ENCODE measurements around the gene OVCH1.

GRCh38 chr12:29428633-29429032 lies 68.9 kb downstream of the OVCH1 start:
- no peak for TF ChIP-seq TEAD4 (CRISPR knock-in tag; IDR thresholded peaks at IDR 0.05)
- no peak for TF ChIP-seq CTCF (IDR thresholded peaks at IDR 0.05)
- TF ChIP-seq ZNF232 (CRISPR knock-in tag; IDR thresholded peaks at IDR 0.05): no peak
- no peak for TF ChIP-seq ETV6 (CRISPR knock-in tag; IDR thresholded peaks at IDR 0.05)
- TF ChIP-seq IRF1 (CRISPR knock-in tag; IDR thresholded peaks at IDR 0.05): no peak
- TF ChIP-seq SP1 (CRISPR knock-in tag; conservative IDR thresholded peaks at IDR 0.05): no peak
- TF ChIP-seq JUN (CRISPR knock-in tag; IDR thresholded peaks at IDR 0.05): no peak
- no peak for TF ChIP-seq ESRRA (CRISPR knock-in tag; IDR thresholded peaks at IDR 0.05; ENCODE audit: borderline replicate concordance)
- no peak for TF ChIP-seq MAX (CRISPR knock-in tag; IDR thresholded peaks at IDR 0.05)
- no peak for TF ChIP-seq STAT6 (CRISPR knock-in tag; conservative IDR thresholded peaks at IDR 0.05; ENCODE audit: low read depth)
- no peak for TF ChIP-seq KAT7 (CRISPR knock-in tag; IDR thresholded peaks at IDR 0.05; ENCODE audit: borderline replicate concordance)
- TF ChIP-seq ATF6 (CRISPR knock-in tag; IDR thresholded peaks at IDR 0.05): no peak
- TF ChIP-seq USF2 (CRISPR knock-in tag; IDR thresholded peaks at IDR 0.05): no peak
- no peak for TF ChIP-seq E2F4 (CRISPR knock-in tag; IDR thresholded peaks at IDR 0.05; ENCODE audit: borderline replicate concordance, low read depth)
